Measurements from ENCODE around the gene LBH.

LBH gene

DNA sequence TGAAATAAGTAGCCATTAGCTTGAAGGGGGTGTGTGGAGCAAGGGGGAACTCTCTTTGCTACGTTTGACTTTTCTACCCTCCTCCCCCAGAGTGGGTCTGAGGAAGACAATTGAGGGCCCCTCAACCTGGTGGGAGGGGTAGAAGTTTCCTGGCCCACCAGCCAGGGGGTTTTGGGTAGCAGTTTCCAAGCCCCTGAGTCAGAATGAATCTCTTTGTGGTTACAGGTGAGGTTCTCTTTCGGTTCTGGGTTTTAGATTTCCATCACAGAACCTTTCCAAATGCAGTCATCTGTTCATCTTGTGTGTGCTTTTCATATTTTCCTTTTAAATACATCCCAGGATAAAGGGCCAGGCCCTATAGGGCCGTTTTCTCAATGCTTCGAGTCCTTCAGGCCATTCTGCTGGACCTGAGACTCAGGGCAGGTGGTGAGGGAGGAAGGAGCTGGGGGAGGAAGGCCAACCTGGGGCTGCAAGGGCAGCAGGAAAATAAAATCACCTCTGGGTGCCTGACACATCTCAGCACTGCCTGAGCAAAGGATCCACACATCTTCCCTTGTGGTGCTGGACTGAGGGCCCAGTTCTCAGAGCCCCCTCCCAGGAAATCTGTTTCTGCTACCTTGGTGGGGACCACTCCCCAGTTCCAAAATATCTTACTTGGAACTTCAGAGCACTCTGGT is 4.7 kb downstream of the LBH start:
- DNase-seq, result peak; percentile 68

DNA sequence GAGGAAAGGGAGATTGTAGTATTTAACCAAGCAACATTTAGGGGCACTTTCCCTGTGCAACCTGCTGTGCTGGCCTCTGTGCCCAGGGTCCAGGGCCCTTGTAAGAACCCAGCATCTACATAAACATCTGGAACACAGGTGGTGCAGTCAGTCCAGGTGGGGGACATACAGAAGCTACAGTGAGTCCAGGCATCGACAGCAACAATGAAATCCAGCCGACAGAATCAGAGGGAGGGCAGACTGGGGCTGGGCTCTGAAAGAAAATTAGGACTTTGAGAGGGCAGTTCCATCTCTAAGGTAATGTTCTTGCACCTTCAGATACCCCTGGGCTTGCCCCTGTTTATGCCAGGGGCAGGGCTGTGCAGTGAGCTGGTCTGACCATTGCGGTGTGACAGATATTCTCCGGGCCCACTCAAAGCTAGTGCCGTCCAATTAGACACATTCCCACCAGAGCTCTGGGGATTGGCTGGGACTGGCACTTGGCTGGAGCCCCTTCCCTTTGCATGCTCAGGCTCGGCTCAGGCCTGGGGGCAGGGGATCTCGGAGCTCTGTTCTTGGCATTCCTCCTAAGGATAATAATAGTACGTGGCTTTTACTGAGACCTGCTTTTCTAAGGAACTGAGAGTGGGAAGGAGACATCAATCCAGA is 5.4 kb downstream of the LBH start:
- no peak for DNase-seq

DNA sequence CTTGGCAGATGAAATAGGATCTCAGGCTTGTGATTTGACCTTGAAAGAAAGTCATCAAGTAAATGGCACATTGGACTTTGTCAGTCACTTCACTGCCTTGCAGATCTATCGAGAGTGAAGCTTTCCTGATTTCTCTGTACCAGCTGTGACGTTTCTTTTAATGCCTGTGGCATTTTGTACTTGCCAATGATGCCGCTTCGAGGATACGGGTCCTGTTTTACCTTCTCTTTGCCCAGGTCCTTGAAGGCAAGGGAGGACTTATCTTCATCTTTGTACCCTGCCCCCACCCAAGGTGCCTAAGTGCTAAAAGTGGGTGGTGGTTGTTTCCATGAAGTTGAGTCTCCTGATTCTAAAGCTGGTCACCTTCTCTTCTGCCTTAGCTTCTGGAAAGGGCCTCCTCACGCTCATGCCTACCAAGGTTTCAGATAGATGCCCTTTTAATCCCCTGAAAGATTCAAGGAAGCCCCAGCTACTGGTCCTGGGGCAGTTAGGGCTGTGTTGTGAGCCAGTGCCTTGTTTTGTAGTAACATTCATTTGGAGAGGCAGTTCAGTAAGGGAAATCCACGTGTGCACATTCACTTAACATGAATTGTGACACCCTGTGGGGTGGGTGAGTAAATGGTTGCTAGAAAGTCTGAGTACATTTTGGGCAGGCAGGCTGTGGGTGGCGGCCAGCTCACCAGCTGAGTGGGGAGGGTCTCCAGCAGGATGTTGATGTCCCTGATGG is 6.1 kb downstream of the LBH start:
- DNase-seq, result peak; percentile 67

DNA sequence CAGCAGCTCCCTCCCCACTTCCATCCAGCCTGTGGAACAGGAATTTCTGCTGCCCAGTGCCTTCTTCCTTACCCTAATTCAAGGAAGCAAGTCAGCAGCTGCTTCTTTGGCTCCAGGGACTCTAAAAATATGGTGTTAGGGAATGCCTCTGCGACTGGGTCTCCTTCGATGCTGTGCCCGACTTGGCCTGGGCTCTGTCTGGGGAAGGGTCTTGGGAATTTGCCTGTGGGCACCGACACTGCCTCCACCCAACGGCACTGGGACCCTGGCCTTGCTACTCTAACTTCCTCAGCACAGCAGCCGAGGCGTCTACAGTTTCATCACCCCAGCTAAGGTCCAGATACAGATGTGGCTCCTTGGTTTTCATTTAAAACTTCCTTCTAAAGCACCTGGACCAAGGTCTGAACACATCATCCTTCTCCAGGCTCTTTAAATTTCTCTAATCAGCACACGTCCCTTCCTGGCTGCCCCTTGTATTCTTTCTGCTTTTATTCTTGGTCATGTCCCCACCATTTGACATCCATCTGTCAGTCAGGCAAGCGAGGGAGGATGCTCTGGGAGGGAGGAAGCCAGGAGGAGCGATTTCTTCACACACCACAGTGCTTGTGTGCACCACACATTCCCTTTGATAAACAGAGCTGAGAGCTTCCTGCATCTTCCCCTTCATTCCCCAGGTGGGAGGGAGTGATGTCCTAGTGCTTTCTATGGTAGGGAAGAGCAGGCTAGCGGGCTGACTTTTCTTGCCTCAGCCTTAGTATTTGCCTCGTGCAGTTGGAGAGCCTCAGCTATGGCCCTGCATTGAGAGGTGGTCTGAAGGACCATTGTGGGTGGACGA is 6.8 kb downstream of the LBH start:
- no peak for DNase-seq

DNA sequence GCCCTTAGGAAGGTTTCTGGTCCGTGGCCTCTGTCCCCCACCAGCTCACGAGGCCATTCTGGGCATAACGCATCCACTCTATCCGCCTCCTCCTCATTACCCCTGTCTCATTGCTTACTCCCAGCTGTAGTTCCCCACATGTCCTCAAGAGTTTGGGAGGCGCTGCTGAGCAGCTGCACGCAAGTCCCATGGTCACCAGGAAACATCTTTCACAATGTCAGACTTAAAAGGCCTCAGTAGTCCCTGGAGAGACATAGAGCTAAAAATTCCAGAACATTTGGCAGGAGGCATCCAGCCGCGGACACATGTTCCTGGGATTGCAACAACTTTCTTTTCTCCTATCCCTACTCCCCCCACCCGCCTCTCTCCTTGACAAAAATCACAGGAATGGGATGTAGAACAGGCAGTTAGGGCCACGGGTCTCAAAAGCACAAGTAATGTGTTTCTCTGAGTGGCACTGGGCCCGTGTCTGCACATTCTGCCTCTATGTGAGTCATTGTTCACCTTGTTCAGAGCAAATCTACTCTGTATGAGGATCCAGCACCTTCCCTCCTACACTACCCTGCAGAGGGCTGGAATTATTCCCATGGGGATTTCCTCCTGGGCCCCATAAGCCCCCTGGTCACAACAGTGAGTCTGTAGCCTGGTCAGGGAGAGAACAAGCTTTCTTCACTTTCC is 8.1 kb downstream of the LBH start:
- DNase-seq, result peak; percentile 86

DNA sequence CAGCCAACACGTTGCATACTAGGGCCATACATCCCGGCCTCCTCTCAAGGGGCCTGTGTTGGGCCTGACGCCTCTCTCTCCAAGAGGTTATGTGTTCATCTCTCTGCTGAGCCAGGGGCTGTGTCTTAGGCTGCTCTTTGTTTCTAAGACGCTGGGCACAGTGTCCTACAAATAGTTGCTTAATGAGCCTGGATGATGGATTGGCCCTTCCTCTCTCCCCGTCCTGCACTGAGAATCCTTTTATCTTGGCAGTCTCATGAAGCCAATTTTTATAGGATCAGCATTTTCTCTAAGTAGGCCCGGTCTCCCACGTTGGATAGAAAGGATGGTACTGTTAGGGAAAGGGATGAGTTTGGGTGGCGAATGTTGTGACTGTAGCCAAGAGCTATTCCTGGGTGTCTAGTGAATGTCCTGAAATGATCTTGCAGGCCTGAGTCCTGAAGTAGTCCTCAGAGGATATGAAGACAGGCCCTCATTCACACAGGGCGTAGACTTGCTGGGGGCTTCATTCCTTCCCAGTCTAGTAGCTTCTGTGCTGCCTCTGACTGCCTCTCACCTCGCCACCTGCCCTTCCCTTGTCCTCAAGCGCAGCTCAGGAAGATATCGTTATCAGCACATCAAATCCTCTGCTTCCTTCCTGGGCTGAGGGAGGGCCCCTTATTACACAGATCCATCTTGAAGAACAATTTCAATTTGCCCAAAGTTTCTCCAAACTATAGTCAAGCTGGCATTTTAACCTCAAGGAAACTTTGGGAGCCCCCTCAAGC is 8.8 kb downstream of the LBH start:
- DNase-seq, result no peak

DNA sequence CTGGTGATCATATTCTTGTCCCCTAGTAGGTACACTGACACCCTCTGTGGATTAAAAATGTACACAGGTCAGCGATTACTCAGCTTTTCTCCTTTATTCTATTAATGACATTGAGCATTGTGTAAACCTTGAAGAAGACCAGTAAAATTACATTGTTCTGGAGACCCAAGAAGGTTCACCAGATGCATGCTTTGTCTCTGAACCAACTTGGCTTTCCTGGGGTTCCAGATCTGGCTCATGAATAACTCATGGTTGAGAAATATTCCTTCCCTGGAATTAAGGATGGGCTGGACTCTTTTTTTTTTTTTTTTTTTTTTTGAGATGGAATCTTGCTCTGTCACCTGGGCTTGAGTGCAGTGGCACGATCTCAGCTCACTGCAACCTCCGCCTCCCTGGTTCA is 11.9 kb downstream of the LBH start:
- DNase-seq, result no peak

DNA sequence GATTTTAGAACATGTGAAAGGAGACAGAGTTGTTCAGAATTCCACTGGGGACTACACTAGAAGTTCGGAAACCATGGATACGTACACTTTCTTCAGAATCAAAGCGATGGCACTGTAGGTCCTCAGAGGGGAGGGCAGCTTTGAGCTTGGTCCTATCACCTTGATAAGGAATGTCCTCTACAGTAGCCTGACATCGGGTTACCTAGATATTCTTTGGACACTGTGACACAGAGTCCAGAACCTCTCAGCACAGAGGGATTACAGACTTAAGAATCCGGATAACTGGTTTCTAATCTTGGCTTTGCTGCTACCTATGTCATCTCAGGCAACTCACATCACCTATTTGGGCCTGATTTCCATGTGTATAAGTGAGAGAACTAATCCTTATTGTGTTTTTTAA is 14.0 kb downstream of the LBH start:
- DNase-seq, result no peak

DNA sequence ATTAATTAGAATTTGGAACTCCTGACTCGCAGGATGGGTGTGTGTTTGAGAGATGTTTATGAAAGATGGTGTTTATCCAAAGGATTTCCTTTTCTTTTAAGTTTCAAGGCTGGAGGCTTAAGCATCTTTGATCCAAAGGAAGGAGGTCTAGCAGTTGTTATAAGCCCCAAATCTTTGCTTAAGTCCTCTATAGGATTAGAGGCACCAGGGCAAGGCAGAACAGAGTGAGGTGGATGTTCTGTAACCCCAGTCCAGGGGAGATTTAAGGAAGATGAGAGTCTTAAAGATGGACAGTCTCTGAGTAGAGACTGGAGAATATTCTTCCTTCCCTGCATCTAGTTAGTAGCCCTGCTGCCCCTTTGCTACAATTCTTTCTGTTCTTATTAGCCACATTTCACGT is 17.5 kb downstream of the LBH start:
- DNase-seq, result no peak

DNA sequence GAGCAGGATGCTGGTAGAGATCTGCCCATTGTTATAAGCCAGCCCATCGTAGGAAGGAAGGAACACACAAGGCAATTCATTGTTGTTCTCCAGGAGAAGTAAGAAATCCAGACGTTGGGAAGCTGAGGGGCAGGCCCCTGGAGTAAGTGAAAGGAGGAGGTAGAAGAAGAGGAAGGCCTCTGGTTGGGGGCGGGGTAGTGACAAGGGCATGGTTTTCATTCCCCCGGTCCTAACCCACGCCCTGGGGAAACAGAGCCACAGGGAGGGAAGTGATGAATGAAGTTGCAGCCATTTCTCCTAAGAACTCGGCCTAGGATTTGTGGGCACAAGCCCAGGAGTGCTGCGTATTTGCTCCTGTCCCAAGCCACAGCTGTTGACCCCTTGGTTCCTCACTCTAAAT is 18.0 kb downstream of the LBH start:
- no peak for DNase-seq

DNA sequence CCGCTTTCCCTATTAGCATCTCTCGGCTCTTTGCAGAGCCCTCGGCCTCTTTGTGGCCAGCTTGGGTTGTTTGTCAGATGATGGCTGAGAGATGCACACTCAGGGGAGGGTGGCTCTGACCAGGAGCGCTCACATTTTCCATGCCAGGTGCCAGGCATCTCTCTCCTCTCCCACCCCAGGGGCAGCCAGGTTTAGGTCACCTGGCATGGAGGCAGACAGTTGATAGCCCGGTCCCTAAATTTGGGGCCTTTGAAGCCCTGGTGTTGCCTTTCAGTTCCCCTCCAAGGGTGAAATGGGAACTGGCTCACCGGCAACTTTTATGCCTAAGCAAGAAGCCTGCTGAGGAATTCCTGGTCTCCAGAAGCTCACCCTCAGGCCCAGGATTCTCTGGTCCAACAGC is 19.1 kb downstream of the LBH start:
- DNase-seq, result no peak

DNA sequence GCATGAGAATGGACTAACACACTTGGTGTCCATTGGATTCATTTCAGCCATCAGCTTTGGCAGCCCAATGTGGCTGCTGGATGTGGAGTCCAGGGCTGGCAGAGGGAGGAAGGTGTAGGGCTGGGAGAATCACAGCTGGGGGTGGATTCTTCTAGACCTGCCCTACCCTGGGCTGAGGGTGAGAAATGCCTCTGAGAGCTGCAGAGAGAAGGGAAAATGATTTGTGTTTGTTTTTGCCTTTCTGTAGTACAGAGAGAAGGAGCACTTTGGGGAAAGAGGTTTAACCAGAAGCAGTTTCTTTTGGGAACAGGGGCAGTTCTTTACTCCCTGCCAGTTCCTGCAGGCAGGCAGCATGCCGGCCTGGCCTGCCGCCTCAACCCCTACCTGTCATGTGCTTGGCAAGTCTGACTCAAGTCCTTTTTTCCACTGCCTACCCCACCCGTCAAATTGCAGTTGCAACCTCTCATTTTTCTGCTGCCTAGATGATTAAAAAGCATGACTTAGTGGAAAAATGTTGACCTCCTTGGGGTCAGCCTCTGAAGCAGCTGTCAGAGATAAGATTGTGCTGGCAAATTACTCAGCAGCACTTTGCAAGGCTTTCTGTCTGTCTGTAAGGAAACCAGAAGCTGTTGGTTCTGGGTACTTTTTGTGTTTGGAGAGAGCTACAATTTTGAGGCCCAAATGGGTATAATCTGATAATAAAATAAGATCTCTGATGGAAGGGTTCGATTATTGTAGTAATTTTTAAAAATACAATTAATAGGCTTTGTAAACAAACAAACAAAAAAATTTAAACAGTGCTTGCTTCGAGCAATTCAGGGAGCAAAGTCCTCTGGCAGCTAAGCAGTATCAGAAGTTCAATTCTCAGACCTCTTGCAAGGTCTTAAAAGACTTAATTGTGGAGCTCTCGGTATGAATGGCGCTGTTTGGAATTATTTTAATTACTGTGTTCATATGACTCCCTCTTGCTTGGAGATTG is 21.7 kb downstream of the LBH start:
- DNase-seq, result peak; percentile 80

DNA sequence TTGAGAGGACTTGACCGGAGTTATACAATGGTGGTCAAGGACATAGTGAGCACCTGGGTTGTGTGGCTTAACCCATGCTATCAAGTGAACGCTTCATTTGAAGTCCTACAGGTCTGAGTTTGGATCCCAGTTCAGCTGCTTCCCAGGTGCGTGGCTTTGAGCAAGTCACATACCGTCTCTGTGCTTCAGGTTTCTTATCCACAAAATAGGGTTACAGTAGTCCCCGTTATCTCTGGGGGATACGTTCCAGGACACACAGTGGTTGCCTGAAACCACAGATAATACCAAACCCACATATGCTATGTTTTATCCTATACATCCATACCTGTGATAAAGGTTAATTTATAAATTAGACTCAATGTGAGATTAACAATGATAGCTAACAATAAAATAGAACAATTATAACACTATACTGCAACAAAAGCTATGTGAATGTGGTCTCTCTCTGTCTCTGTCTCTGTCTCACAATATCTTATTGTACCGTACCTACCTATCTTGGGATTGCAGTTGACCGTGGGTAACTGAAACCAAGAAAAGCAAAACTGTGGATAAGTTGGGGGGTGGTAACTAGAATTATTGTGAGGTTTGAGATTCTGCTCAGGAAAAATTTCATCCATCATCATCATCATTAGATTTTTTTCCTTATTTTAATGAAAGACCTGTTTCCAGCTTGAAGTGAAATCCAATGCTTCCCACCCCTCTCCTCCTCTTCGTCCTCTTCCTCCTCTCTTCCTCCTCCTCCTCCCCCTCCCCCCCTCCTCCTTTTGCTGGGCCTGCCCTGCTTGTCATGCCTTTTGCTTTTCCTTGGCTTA is 22.7 kb downstream of the LBH start:
- DNase-seq, result no peak

DNA sequence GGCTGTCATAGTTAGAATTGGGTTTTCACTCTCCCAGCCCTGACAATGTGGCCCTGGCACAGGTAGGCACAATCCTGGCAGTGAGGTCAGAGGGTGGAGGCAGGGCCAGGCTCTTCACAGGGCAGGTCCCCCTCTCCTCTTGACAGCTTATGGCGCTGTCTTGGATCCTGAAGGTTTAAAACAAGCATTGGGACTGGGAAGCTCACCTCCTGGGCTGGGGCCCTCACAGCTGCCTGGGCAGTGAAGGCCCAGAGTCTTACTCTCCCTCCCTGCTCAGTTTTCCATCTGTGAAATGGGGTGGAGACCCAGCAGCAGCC is 23.3 kb downstream of the LBH start:
- DNase-seq, result no peak

DNA sequence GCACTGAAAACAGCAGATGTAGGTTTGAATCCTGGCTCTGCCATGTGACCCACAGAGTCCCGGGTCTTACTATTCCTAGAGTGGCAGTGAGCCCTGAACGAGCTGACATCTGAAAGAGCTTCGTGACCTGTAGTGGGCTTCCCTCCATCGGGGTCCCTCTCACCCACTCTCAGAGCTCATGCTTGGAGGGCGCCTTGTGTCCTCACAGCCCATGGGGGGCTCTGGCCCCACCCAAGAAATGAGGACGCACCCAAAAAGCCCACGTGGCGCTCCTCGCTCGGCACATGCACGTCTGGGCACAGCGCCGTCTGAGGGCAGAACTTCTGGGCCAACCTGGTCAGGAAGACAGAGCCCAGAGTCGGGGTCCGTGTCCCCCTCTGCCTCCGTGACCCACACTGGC is 23.7 kb downstream of the LBH start:
- DNase-seq, result no peak

DNA sequence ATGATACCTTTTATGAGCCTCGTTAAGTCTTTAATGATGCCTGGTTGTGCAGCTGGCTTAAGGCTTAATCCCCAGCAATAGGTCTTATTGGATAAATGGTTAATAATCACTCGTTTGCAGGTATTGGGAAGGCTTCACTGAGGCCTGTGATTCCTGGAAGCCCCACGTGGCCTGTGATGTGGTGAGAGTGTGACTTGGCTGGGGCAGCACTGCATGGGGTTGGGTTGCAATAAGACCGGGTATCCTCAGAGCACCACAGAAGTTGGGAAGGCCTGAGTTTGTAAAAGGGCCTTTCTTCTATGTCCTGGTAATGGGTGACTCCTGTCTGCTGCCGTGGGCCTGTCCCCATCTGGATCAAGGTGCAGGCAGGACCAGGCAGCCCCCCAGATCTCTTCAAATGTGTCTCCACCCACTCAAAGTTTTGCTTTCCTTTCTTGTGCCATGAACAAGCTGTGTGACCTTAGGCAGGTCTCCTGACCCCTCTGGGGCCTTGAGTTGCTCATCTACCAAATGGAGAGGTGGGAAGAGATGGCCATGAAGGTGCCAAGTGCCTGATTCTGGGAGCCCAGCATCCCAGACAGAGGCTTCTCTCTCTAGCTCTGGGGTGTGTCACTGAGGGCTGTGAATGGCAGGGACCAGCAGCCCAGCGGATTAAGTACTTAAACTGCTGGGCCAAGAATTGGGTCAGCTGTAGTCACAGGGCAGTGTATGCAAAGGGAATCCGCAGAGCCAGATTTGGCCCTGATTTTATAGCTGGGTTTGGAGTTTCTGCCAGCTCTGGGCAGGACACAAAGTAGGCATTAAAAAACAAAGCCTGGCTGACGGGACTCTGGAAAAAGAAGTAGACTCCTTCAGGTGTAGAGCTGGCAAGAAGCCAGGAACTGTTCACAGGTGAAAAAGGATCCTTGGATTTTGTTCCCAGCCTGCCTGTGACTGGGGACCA is 24.4 kb downstream of the LBH start:
- no peak for DNase-seq

DNA sequence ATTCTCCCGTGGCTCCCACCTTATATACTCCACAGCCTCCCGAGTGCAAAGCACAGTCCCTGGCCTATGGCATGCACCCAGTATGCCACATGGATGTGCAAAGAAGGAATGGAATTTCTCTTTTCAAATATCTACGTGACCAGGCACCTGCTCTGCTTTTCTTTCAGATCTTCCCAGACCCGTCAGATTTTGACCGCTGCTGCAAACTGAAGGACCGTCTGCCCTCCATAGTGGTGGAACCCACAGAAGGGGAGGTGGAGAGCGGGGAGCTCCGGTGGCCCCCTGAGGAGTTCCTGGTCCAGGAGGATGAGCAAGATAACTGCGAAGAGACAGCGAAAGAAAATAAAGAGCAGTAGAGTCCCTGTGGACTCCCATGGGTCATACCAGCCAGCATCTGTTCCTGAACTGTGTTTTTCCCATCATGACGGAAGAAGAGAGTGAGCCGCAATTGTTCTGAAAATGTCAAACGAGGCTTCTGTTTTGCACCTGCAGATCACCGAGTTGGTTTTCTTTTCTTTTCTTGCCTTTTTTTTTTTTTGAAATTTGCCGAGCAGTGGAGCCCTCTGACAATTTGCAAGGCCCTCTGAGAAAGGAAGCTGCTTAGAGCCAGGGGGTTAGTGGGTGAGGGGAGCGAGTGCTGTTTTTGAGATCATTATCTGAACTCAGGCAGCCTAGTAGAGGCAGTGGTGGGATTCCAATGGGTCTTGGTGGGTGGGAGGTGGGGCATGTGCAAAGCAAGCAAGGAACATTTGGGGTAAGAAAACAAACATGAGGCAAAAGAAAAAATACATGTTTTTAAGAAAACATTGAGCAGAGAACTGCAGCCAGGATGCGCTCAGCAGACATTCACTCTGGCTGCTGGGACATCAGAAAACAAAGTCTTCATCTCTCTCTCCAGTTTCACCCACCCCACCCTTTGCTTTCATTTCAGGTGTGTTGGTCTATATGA is 26.2 kb downstream of the LBH start:
- DNase-seq, result no peak

DNA sequence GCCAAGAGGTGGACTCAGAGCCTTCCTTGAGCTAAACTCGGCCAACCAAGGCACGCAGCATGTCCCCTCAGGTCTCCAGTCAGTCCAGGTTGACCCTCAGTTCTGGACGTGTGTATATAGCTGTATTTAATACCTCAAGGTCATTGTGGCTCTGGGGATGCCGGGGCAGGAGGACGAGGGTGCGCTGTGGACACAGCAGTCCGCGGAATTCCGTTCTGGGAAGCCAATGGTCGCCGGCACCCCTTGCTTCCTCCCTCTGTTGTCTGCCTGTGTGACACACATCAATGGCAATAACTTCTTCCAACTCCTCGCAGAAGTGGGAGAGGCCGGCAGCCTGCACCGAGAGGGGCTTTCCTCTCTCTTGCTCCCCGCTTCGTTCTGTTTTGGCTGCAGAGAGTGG is 27.7 kb downstream of the LBH start:
- no peak for DNase-seq

Measured in activated CD4-positive, alpha-beta T cell treated with anti-CD3 and anti-CD28 coated beads for 48 hours (primary cell).